ENCODE measurements around the gene TAF4.

GRCh38 chr20:62066983-62067433 lies 1.3 kb upstream of the TAF4 start:
- no peak for TF ChIP-seq CTCF (IDR thresholded peaks at IDR 0.05)
- TF ChIP-seq POLR2AphosphoS5 (IDR thresholded peaks at IDR 0.05) = no peak
- no peak for TF ChIP-seq POLR2A (IDR thresholded peaks at IDR 0.05)
